OCI-LY1 (cell line): ENCODE data around the gene NKIRAS2.

Experiments
- H2AFZ ChIP-seq: fragments of 200-600 bp; sonication (generic), shearing (Covaris generic); 2 replicates; pipeline ENCODE4 v1.6.0; 2014; ENCODE audit warnings: antibody characterized with exemption, mild to moderate bottlenecking, low read length
- H3F3A ChIP-seq: fragments of 200-600 bp; sonication (generic), shearing (Covaris generic); 2 replicates; pipeline ENCODE4 v1.6.0; 2014; ENCODE audit warnings: mild to moderate bottlenecking, antibody characterized with exemption, low read length, moderate library complexity; ENCODE audit not compliant: insufficient read depth
- H3K27ac ChIP-seq: fragments of 200-600 bp; sonication (generic); 2 replicates; pipeline ENCODE4 v1.5.1; 2014; ENCODE audit warnings: low read length, mixed run types, mild to moderate bottlenecking, low read depth; ENCODE audit not compliant: poor library complexity, severe bottlenecking
- H3K27me3 ChIP-seq: fragments of 200-600 bp; sonication (generic); 2 replicates; pipeline ENCODE4 v1.6.0; 2014; ENCODE audit warnings: antibody characterized with exemption, mild to moderate bottlenecking, low read length, moderate library complexity; ENCODE audit not compliant: insufficient read depth
- H3K36me3 ChIP-seq: fragments of 200-600 bp; sonication (generic); 2 replicates; pipeline ENCODE4 v1.6.1; 2014; ENCODE audit warnings: mild to moderate bottlenecking, antibody characterized with exemption, low read length, moderate library complexity, mixed read lengths; ENCODE audit not compliant: insufficient read depth
- H3K4me1 ChIP-seq: fragments of 200-600 bp; sonication (generic); 2 replicates; pipeline ENCODE4 v1.5.1; 2014; ENCODE audit warnings: mild to moderate bottlenecking, low read length, moderate library complexity; ENCODE audit not compliant: insufficient read depth, severe bottlenecking
- H3K4me2 ChIP-seq: fragments of 200-600 bp; sonication (generic), shearing (Covaris generic); 2 replicates; pipeline ENCODE4 v1.6.1; 2014; ENCODE audit warnings: low read length
- H3K4me3 ChIP-seq: fragments of 200-600 bp; sonication (generic); 2 replicates; pipeline ENCODE4 v1.5.1; 2014; ENCODE audit warnings: low read length, low read depth, mild to moderate bottlenecking, mixed read lengths; ENCODE audit not compliant: poor library complexity, severe bottlenecking
- H3K79me2 ChIP-seq: fragments of 200-600 bp; shearing (Covaris generic); 2 replicates; pipeline ENCODE4 v1.6.1; 2016; ENCODE audit warnings: mixed run types, low read length, mixed read lengths; ENCODE audit not compliant: insufficient read depth
- H3K9ac ChIP-seq: fragments of 200-600 bp; sonication (generic), shearing (Covaris generic); 2 replicates; pipeline ENCODE4 v1.6.1; 2014; ENCODE audit warnings: mild to moderate bottlenecking, low read length, mixed read lengths
- H3K9me2 ChIP-seq: fragments of 200-600 bp; sonication (generic), shearing (Covaris generic); 2 replicates; pipeline ENCODE4 v1.6.1; 2014; ENCODE audit warnings: low read depth, mild to moderate bottlenecking, low read length, mixed read lengths
- H3K9me3 ChIP-seq: fragments of 200-600 bp; shearing (Covaris generic); 2 replicates; pipeline ENCODE4 v1.6.1; 2014; ENCODE audit warnings: low read length, mixed read lengths
- H4K20me1 ChIP-seq: fragments of 200-600 bp; sonication (generic), shearing (Covaris generic); 2 replicates; pipeline ENCODE4 v1.6.0; 2016; ENCODE audit warnings: mild to moderate bottlenecking, low read length; ENCODE audit not compliant: insufficient read depth
- CTCF ChIP-seq: fragments of 200-600 bp; sonication (generic), shearing (Covaris generic); IDR thresholded peaks from 2 replicates; pipeline ENCODE4 v1.5.1; 2017; ENCODE audit warnings: mild to moderate bottlenecking, antibody characterized with exemption, low read length, moderate library complexity, mixed read lengths
- EZH2 ChIP-seq: fragments of 200-600 bp; sonication (generic), shearing (Covaris generic); IDR thresholded peaks from 2 replicates; pipeline ENCODE4 v1.8.0; 2017; ENCODE audit warnings: borderline replicate concordance, mixed run types, mild to moderate bottlenecking, antibody characterized with exemption, low read length, moderate library complexity, mixed read lengths

NKIRAS2 gene

GRCh38 chr17:42019509-42020404 is at the start of gene NKIRAS2:
TSS of gene NKIRAS2 (plus strand) at chr17:42020090. CDS start at chr17:42021578, 1,488 bp downstream.
- no peaks in the 10 kb centered on the region for H3F3A ChIP-seq
- H3K4me1 ChIP-seq: peaks cover 48% of the 10 kb centered on the region
- H3K4me3 ChIP-seq: peak within 1 kb of the TSS; percentile 86
- TF ChIP-seq EZH2 (no peak), CTCF (peak; percentile 91)
- peaks cover 26% of the 10 kb centered on the region for H3K79me2 ChIP-seq
- H3K36me3 ChIP-seq: peaks cover 35% of the 10 kb centered on the region
- H4K20me1 ChIP-seq: no peaks in the 10 kb centered on the region
- H3K27me3 ChIP-seq: no peaks in the 10 kb centered on the region
- H2AFZ ChIP-seq: peak within 1 kb of the TSS; percentile 82
- H3K9me2 ChIP-seq: no peaks in the 10 kb centered on the region
- peak within 1 kb of the TSS; percentile 71 for H3K4me2 ChIP-seq
- no peak within 1 kb of the TSS for H3K27ac ChIP-seq
- peak within 1 kb of the TSS; percentile 93 for H3K9ac ChIP-seq
- H3K9me3 ChIP-seq: no peaks in the 10 kb centered on the region

GRCh38 chr17:41970901-41971331 is 49.0 kb upstream of the NKIRAS2 start:
- H3K9me3 ChIP-seq: no peaks in the 10 kb centered on the region
- H4K20me1 ChIP-seq: no peaks in the 10 kb centered on the region
- TF ChIP-seq EZH2 (no peak), CTCF (no peak)
- no peak overlapping the region for H2AFZ ChIP-seq
- no peak overlapping the region for H3K4me2 ChIP-seq
- peaks cover 70% of the 10 kb centered on the region for H3K36me3 ChIP-seq
- no peaks in the 10 kb centered on the region for H3K27me3 ChIP-seq
- no peaks in the 10 kb centered on the region for H3K79me2 ChIP-seq
- H3K27ac ChIP-seq: no peak overlapping the region
- no peaks in the 10 kb centered on the region for H3F3A ChIP-seq
- no peak overlapping the region for H3K4me3 ChIP-seq
- peaks cover 50% of the 10 kb centered on the region for H3K4me1 ChIP-seq
- H3K9ac ChIP-seq: no peak overlapping the region
- H3K9me2 ChIP-seq: no peaks in the 10 kb centered on the region

- peaks cover 79% of the 10 kb centered on the region for H3K36me3 ChIP-seq
- H4K20me1 ChIP-seq: no peaks in the 10 kb centered on the region
- no peak overlapping the region for H3K4me2 ChIP-seq
Observed at GRCh38 chr17:41971721-41972523, 48.0 kb upstream of the NKIRAS2 start.

More at GRCh38 chr17:41971721-41972523, 48.0 kb upstream of the NKIRAS2 start:
- Histone ChIP-seq H3K79me2 (no peaks in the 10 kb centered on the region), H3K27ac (peak overlapping the region; percentile 76), H3K4me3 (no peak overlapping the region), H2AFZ (no peak overlapping the region), H3F3A (no peaks in the 10 kb centered on the region), H3K9me2 (no peaks in the 10 kb centered on the region), H3K4me1 (peaks cover 53% of the 10 kb centered on the region), H3K27me3 (no peaks in the 10 kb centered on the region), H3K9ac (no peak overlapping the region; the same call in 1 of the 2 replicates), H3K9me3 (no peaks in the 10 kb centered on the region)
- TF ChIP-seq CTCF (no peak), EZH2 (no peak)
